Uterus (tissue), 2 donors: ENCODE results near the gene OTOG.

Source experiments
- POLR2A ChIP-seq, 2 donors: fragments of 450-650 bp; IDR thresholded peaks; one replicate each; pipeline ENCODE4 v1.6.1; 2016; ENCODE audit warnings: antibody characterized with exemption in 2 of 2, mild to moderate bottlenecking in 1 of 2, moderate library complexity in 1 of 2
- TF ChIP-seq, protein P1 (sequence below), 4 experiments: fragments of 200-600 bp in 2 of 4; fragments of 450-650 bp in 2 of 4; sonication (generic) in 2 of 4; IDR thresholded peaks; one replicate each; pipeline ENCODE4 v1.5.1; 2016 to 2019; ENCODE audit warnings: antibody characterized with exemption in 4 of 4, mild to moderate bottlenecking in 2 of 4, moderate library complexity in 1 of 4

DNA sequence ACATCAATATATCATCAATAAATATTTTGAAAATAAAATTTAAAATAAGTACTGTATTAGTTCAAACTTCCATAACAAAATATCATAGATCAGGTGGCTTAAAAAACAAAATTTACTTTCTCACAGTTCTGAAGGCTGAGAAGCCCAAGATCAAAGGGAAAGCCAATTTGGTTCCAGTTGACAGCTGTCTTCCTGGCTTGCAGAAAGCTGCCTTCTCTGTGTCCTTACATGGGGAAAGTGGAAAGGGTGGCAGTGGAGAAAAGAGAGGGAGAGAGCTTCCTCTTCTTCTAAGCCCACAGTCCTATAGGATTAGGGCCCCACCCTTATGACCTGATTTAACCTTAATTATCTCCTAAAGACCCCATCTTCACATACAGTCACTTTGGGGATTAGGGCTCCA lies 121.1 kb downstream of the OTOG start:
- TF ChIP-seq POLR2A (IDR thresholded peaks at IDR 0.05), result no peak
- TF ChIP-seq, protein P1, sequence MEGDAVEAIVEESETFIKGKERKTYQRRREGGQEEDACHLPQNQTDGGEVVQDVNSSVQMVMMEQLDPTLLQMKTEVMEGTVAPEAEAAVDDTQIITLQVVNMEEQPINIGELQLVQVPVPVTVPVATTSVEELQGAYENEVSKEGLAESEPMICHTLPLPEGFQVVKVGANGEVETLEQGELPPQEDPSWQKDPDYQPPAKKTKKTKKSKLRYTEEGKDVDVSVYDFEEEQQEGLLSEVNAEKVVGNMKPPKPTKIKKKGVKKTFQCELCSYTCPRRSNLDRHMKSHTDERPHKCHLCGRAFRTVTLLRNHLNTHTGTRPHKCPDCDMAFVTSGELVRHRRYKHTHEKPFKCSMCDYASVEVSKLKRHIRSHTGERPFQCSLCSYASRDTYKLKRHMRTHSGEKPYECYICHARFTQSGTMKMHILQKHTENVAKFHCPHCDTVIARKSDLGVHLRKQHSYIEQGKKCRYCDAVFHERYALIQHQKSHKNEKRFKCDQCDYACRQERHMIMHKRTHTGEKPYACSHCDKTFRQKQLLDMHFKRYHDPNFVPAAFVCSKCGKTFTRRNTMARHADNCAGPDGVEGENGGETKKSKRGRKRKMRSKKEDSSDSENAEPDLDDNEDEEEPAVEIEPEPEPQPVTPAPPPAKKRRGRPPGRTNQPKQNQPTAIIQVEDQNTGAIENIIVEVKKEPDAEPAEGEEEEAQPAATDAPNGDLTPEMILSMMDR (IDR thresholded peaks at IDR 0.05), result no peak
